Measurements from ENCODE around the gene DMRT3.

DMRT3 gene, protein sequence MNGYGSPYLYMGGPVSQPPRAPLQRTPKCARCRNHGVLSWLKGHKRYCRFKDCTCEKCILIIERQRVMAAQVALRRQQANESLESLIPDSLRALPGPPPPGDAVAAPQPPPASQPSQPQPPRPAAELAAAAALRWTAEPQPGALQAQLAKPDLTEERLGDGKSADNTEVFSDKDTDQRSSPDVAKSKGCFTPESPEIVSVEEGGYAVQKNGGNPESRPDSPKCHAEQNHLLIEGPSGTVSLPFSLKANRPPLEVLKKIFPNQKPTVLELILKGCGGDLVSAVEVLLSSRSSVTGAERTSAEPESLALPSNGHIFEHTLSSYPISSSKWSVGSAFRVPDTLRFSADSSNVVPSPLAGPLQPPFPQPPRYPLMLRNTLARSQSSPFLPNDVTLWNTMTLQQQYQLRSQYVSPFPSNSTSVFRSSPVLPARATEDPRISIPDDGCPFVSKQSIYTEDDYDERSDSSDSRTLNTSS

DNA sequence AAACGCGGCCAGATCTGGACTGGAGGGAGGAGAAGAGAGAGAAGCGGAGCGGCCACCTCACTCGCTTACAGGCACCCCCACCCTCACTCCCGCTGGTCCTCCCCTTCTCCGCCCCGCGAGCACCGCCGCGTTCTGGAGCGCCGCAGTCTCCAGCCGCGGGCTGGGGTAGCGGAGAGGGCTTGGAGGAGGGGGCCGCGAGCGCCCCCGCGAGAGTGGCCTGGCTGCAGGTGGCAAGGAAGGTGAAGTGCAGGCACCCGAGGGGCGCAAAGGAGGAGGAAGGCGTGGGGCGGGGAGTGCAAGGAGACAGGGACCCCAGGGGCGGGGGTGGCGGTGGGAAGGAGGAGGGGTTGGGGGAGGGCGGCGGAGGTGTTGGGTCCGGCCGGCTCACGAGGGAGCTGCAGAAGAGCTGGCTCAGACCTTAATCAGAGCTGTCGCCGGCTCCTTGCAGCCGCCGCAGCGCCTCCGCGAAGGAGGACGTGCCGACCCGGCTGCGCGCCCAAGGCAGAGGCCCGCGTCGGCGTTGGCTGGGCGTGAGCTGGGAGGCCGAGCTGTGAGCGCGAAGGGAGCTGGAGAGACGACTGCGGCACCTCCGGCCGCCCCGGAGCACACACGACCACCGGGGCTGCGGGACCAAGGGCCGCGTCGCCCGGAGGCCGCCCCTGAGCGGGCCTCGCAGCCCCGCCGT, at the start of gene DMRT3:
TSS of gene DMRT3 (plus strand) at position 398 of the 685 bp plus-strand sequence. CDS start 347 bp downstream, outside the sequence.
- ATAC-seq: no peak

DNA sequence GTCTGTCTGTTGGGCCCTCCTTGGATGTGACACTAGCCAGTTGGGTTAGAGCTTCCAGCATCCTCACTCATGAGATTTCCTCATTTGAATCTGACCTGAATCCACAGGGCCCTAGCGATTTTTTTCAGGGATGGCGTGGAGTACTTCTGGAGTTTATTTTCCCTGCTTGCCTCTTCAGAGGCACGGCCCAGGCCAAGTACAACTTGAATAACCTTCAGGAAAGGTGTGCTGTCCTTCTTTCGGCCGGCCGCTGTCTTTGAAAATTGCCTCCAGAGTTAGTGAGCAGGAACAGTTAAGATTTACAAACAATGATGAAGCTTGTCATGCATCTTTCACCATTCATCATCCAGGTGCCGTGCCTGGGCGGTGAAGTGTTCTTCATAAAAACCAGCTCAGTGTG, 49.5 kb upstream of the DMRT3 start:
- no peak for ATAC-seq

DNA sequence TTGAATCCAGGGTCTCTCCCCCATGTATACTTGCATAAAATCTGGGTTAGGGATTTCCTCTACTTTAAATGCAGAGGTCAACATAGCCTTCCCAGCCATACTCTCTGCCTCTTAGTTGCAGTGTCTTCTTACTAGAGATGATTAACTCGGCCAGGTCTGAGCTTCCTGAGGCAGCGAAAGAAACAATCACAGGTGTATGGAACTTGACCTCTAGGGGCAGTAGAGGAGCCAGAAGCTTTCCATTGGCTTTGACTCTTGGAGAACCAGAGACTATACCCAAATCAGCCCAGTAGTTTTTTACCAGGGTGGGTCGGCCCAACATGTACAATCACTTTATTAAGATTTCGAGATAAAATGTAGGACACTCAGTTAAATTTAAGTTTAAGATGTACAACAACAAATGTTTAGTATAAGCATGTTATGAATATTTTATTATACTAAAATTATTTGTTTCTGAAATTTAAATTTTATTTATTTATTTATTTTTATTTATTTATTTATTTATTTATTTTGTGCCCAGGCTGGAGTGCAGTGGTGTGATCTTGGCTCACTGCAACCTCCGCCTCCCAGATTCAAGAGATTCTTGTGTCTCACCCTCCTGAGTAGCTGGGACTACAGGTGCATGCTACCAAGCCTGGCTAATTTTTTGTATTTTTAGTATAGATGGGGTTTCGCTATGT, 48.0 kb upstream of the DMRT3 start:
- ATAC-seq: peak in 1 of 2 donors; percentile 45

DNA sequence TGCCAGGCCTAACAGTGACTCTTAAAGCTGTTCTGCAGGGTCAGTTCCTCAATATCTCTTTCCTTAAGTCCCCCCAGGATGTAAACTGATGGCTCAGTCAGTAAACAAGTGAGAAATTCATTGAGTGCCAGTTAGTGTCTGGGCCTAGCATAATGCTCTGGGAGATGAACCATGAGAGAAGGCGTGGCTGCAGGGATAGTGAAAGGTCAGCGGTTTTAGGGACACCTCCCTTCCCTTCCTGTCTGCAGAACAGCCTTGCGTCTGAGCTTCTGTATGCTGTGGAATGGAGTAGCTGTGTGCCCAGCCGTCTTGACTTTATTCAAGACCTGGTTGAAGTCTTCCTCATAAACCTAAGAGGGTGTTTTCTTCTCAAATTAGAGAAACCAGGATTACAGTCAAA, 46.7 kb upstream of the DMRT3 start:
- ATAC-seq: no peak

DNA sequence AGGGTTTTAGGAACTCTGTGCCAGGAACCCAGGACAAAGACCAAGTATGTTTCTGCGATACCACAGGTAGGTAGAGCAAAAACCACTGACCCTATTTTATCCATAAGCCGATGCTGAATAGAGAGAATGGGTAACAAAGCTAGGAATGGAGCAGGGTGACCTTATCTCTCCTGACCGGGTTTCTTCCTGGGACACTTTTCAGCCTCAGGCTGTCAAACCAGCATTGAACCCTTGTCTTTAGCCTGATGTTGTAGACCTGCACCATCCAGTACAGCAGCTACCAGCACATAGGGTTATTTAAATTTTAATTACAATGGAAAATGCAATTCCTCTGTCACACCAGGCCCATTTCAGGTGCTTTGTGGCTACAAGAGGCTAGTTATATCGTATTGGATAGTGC, 43.1 kb upstream of the DMRT3 start:
- ATAC-seq: no peak

DNA sequence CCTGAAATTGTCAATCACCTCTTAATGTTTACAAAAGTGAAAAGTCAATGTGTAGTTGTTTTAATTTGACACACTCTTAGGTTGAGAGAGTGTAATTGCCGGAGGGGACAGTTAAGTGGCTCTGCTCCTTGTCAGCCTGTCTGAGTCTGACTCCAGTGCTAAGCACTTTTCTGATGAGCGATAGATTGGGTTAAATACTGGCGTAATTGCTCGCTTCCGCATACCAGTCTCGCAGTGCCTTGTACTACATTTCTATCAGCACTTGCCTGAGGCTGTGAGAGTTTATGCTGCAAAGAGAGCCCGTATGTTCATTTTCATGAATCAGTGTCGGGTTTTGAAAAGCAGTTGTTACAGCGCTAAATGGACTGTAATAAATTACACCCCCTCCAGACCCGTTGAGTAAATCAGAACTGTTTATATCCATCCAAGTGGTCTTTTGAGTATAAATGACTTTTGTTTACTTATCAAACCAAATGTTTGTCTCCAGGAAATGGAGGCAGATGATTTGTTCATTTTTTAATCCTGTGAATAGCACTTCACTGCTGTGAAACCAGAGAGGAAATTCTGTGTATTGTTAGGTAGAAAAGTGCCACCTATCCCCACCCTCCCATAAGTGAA, 41.0 kb upstream of the DMRT3 start:
- no peak for ATAC-seq

DNA sequence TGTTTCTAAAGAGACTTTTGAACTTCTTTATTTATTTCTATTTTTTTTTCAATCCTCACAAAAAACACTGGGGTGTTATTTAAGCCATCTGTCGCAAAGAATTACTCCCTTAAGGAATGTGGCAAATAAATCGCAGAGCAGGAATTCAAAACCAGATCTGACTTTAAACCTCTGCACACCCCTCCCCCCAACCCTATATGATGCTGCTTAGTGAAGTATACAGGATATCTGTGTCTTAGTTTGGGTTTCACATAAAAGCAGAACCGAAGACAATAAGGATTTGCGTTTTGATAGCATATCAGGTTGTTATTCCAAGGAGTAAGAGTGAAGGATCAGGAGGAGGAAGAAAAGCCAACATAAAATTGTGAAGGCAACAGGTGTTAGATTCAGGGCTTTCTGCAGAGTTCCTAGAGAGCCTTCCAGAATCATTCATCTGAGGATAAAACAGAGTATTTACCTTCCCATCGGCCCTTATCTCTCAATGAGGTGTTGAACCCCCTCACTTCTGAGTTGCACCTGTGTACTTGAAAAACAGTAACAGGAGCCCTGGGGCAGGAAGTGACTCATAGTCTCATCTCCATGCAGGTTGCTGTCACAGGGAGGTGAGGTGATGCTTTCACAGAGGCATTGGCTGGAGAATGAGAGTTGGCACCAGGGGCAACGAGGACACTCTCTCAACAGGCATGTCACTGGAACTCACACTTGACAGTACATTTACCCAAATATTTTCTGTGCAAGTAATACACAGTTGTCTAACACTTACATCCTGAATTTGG, 33.5 kb upstream of the DMRT3 start:
- no peak for ATAC-seq

DNA sequence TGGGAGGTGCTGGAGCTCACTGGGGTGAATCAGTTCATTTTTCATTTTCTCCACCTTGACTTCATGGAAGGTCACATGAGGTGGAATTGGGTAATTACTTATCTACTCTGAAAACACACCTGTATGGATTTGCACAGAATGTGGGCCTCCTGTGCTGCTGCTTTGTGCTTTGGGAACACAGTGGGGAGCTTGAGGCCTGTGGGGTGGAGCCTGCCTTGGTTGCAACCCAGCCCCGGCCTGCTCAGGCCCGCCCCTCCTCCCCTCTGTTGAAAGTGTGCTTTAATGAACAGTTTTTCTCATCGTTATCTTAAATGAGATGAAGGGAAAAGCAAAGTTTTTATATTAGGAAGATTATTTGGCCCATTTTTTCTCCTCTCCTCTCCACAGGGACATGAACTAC, 28.5 kb upstream of the DMRT3 start:
- ATAC-seq: no peak

DNA sequence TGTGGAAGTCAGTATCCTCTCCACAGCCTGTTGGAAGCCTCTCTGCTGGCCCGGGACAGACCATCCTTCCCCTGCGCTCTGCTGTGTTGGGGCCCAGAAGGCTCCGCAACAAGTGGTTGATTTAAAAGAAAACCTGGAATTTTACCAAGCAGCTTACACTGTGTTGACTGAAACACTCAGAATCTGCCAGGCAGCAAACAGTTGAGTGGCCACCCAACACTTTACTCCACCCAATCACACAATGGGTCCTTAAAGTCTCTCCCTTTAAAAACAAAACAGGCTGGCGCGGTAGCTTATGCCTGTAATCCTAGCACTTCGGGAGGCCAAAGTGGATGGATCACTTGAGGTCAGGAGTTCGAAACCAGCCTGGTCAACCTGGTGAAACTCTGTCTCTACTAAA, 28.0 kb upstream of the DMRT3 start:
- ATAC-seq: no peak

DNA sequence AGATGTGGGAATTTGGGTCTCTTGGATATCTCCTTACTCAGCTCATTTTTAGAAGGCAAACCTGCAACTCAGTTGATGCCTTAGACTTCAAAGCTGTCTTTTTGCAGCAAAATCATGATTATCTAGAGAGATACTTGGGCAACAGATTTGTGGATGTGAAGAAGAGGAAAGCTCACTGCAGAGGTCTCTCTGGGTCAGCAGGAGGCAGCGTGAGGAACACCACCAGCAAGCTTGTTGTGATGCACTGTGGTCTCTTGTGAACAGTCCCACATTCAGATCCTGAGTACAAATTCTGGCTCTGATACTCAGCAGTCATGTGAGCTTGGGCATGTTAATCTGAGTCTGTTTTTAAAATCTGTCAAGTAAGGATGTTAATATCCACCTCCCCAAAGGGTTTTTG, 26.3 kb upstream of the DMRT3 start:
- no peak for ATAC-seq

DNA sequence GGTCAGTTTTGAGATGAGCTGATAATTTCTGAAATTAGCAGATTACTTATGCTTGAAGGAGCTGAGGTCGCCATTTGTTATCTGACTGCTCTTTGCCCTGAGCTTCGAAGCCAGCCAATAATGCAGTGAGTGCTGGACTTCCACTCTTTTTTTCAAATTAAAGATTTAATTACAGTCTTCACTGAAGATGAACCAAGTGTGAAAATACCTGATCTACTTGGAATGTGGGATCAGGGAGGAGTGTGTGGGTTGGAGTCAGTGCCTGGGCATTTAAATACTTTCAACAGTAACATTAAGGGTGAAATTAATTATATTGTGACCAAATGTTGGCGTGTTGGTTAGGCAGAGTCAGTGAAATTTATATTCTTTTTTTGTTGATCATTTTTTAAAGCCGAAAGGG, 23.9 kb upstream of the DMRT3 start:
- ATAC-seq: no peak

DNA sequence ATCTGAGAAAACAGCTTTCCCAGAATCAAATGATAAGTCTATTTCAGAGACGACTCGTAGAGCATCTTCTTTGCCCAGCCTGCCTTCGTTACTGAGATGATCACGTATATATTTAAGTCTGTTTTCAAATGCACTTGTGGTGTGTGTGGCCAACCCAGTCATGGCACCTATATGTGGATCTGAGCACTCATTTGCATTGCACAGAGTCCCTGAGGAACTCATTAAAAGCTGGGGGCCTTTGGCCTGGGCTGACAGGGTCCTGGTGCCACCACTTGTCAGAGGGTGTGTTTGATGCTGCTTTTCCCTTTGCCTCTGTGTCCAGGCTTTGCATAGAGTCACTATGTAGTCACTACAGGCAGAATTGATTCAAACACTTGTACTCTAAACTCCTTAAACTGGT, 17.4 kb upstream of the DMRT3 start:
- no peak for ATAC-seq

DNA sequence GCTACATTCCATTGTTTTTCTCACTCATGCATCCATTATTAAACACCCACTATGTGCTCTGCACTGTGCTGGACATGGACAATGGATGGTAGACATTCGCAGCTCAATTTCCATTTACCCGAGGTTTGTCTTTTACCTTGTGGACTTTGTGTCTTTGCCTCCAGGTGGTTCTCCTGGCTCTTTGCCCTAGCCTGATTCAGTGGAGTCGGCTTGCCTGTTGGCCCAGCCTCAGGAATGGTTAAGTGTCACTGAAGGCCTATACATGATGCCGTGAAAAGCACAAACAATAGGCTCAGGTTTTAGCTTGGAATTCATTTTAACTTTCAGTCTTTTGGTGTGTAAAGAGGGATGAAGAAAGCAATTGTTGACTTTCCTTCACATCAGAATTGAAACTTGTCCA, 16.5 kb upstream of the DMRT3 start:
- ATAC-seq: no peak

DNA sequence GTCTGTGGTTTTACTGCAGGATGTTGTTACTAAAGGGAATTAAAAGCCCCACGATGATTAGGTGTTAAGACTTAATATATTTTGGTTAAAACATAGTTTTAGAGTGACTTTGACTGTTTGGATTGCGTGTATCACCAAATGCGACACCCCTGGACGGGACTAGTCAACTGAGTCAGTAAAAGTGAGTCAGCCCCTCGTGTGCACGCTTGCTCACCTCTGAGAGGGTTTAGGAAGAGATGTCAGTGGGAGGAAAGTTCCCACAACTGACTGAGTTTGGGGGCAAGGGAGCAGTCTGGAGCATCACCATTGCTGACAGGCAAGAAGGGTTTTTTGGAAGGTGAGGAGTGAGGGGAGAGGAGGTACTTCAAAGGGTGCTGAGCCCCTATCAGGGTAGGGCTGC, 14.4 kb upstream of the DMRT3 start:
- no peak for ATAC-seq

DNA sequence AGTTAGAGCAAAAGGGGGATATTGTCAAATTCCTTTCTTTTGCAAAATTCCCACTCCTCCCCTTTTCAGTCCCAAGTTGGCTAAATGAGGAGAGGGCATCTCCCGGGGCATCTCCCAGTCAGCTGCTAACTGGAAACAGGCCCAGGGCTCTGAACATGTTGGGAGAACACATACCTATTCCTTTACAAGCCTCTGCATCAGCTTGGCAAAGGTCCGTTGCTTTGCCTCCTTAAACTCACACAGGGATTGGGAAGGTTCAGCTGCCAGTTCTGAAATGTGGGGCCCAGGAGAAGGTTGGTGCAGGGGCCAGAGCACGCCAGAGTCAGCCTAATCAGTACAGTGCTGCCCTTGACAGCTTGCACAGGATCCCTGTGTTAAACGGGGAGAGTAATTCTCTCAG, 11.0 kb upstream of the DMRT3 start:
- no peak for ATAC-seq

DNA sequence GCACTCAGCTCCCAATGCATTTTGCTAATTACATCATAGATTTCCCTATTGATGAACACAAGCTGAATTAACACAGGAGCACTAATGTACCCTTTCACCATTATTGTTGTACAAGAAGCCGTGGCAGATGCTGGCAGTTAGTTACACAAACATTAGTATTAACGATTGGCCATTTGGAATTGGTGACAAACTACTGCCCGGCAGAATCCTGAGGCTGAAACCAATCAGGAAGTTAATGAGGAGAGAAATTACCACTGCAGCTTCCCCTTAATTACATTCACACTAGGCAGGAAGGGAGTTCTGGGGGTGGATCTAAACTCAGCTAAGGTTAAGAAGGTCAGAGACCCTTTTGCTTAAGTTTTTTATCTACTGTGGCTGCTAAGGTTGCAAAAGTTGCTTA, 9.6 kb upstream of the DMRT3 start:
- ATAC-seq: no peak

DNA sequence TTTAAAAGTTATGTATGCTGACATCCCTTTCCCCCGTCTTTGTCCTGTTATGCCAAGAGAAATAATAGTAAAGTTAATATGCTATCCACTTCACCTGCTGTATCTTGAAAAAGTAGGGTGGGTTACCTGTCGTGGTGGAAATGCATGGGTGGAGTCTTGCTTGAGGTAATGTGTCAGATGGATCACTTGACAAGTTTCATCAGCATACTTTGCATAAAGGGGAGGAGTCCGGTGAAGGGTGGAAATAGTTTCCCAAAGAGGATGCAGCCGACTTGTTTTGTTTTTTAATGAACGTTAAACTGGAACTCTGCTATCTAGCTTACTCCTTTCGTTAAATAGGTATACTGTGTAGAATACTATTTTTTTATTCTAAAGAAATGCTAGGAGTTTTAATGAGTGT, 9.0 kb upstream of the DMRT3 start:
- ATAC-seq: no peak

DNA sequence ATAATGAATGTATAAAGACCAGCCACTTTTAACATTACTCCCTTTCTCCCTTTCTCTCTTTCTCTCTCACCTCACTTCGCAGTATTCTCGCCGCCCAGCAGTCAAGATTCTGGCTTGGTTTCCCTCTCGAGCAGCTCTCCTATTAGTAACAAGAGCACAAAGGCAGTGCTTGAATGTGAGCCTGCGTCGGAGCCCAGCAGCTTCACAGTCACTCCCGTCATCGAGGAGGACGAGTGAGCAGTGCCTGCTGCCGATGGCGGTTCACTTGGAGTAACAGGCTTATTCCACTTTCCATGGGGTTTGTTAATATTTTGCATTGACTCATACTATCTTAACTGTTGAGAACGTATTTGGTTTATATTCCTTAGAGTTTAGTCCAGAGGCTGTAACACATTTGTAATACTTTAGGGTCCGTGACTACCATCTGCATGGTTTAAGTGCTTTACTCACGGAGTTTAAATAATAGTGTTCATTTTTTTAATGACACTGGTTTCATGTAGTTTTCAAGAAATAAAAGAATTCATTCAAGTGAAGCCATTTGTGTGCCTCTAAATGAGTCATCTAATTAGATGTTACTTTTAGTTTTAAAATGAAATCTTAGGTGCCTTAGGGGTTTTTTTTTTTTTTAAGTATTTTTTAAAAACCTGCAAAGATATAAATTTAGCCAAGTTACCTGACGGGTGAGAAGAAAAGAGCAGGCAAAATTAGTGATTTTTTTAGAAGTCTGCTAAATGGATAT, 8.4 kb upstream of the DMRT3 start:
- ATAC-seq: no peak

DNA sequence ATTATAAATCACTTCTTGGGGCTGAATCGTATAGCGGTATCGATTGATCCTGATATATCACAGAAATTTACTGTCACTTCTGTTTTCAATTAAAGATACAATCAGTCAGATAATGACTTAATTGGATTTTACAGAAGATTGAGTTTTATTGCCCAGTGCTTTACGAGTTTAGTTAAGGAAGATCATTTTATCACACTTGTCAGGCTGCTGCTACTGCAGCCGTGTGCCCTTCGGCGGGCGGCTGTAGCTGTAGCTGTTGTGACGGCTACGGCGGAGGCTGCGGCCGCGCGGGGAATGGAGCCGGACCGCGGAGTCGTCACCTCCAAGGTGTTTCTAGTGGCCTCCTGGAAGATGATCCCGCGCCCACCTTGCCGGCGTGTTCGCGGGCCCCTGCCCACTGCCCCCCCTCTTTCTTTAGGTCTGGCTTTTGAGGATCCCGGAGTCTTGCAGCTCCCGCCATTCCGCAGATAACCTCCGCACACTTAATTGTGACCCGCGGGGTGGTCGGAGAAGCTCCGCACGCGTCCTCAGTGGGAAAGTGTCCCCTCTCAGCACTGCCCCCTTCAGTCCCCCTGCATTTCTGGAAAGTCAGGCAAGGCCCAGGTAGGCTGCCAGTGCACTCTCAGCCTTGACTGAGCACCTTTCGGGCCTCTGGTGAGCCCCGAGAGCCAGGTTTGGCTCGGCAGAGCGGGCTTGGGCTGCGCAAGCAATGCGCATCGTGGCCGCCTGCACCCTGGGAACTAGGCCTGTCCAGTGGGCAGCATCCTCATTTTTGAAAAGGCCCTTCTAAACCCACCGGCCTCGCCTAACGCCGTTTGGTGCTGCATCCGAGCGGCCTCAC, 6.9 kb upstream of the DMRT3 start:
- ATAC-seq: no peak

DNA sequence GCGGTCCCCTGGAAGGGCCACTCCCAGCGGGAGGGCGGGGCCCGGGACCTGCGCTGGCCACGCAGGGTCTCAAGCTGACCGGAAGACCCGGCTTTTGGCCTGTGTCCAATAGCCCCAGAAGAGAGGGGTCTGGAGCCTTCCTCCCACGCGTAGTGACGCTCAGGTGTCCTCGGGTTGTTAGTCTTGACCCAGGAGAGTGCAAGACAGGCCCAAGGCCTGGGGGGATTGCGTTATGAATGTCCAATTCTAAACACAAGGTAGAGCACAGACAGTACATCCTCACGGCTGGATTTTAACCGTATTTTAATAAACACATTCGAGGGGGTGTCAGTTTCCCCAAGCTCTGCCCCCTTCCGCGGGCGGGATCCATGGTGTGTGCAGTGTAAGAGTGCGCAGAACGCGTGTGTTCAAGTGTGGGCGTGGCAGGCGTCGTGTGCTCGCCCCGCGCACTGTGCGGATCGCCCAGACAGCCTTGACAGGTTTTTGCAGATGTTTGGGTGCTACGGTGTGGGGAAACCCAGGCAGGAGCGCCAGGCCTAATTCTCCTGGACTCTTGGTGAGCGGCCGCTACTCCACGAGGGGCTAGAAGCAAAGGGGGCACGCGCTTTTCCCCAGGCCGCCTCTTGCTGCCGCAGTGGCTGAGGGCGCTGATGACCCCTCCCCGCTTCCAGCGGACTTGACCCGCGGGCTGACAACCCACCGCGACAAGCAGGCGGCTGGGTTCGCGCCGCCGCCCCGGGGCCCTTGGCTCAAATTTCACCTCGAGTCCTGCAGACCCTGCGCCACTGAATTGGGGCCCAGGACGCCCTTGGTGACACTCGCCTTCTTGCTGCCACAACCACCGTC, 6.1 kb upstream of the DMRT3 start:
- ATAC-seq: no peak
